ENCODE results near the gene MCF2L.

DNA sequence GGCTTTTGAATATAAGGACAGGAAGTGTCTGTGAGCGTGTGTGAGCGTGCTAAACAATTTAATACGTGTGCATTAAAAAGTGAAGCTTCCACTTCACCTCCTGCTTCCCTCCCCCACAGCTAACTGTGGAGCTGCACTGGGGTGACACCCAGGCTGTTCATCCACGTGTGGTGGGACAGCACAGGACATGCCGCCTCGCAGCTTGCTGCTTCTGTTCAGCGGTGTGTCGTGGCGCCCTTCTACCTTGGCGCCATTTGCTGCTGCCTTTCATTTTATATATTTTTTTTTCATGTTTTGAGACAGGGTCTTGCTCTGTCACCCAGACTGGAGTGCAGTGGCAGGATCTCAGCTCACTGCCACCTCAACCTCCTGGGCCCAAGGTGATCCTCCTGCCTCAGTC, 63.3 kb downstream of the MCF2L start:
- TF ChIP-seq, protein P1, sequence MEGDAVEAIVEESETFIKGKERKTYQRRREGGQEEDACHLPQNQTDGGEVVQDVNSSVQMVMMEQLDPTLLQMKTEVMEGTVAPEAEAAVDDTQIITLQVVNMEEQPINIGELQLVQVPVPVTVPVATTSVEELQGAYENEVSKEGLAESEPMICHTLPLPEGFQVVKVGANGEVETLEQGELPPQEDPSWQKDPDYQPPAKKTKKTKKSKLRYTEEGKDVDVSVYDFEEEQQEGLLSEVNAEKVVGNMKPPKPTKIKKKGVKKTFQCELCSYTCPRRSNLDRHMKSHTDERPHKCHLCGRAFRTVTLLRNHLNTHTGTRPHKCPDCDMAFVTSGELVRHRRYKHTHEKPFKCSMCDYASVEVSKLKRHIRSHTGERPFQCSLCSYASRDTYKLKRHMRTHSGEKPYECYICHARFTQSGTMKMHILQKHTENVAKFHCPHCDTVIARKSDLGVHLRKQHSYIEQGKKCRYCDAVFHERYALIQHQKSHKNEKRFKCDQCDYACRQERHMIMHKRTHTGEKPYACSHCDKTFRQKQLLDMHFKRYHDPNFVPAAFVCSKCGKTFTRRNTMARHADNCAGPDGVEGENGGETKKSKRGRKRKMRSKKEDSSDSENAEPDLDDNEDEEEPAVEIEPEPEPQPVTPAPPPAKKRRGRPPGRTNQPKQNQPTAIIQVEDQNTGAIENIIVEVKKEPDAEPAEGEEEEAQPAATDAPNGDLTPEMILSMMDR (IDR thresholded peaks at IDR 0.05), result no peak
- TF ChIP-seq POLR2A (IDR thresholded peaks at IDR 0.05), result no peak
